Parathyroid adenoma (tissue), 2 donors: Measurements from ENCODE around the gene AATK.

Experiments used
- H2AFZ ChIP-seq: fragments of 300-600 bp; sonication (generic); one replicate; pipeline ENCODE4 v1.7.0; 2017; ENCODE audit warnings: antibody characterized with exemption, mild to moderate bottlenecking
- H3K27ac ChIP-seq: fragments of 300-600 bp; sonication (generic); one replicate; pipeline ENCODE4 v1.7.0; 2017
- H3K27me3 ChIP-seq: fragments of 300-600 bp; sonication (generic); one replicate; pipeline ENCODE4 v1.7.0; 2017; ENCODE audit warnings: low read length; ENCODE audit not compliant: control insufficient read depth, insufficient read depth
- H3K36me3 ChIP-seq: fragments of 300-600 bp; sonication (generic); one replicate; pipeline ENCODE4 v1.7.0; 2017; ENCODE audit warnings: low read length; ENCODE audit not compliant: control insufficient read depth, insufficient read depth
- H3K4me1 ChIP-seq: fragments of 300-600 bp; sonication (generic); one replicate; pipeline ENCODE4 v1.7.0; 2017; ENCODE audit warnings: control low read depth
- H3K4me2 ChIP-seq: fragments of 300-600 bp; sonication (generic); one replicate; pipeline ENCODE4 v1.7.0; 2017; ENCODE audit warnings: low read length
- H3K4me3 ChIP-seq: fragments of 300-600 bp; sonication (generic); one replicate; pipeline ENCODE4 v1.7.0; 2017; ENCODE audit warnings: low read depth, low read length
- H3K79me2 ChIP-seq: fragments of 300-600 bp; sonication (generic); one replicate; pipeline ENCODE4 v1.7.0; 2017; ENCODE audit warnings: control low read depth
- H3K9ac ChIP-seq: fragments of 300-600 bp; sonication (generic); one replicate; pipeline ENCODE4 v1.7.0; 2017; ENCODE audit warnings: mild to moderate bottlenecking
- H3K9me3 ChIP-seq: fragments of 300-600 bp; sonication (generic); one replicate; pipeline ENCODE4 v1.7.0; 2017; ENCODE audit warnings: low read length; ENCODE audit not compliant: control insufficient read depth
- CTCF ChIP-seq: fragments of 300-600 bp; sonication (generic); IDR thresholded peaks from one replicate; pipeline ENCODE4 v1.7.0; 2017; ENCODE audit warnings: antibody characterized with exemption, mild to moderate bottlenecking
- donor health status: primary hyperparathyroidism.

Gene AATK

GRCh38 chr17:81094509-81095382 is 71.3 kb downstream of the AATK start:
- H3K4me1 ChIP-seq = peaks cover 5% of the 10 kb centered on the region

GRCh38 chr17:81093619-81094508 is 72.2 kb downstream of the AATK start:
- Histone ChIP-seq H3K9ac (no peak overlapping the region), H3K27ac (no peak overlapping the region), H3K79me2 (no peaks in the 10 kb centered on the region), H3K36me3 (no peaks in the 10 kb centered on the region), H3K4me1 (peaks cover 5% of the 10 kb centered on the region), H3K9me3 (no peaks in the 10 kb centered on the region), H3K4me2 (no peak overlapping the region), H3K4me3 (no peak overlapping the region), H3K27me3 (no peaks in the 10 kb centered on the region), H2AFZ (no peak overlapping the region)
- TF ChIP-seq CTCF = no peak

More at GRCh38 chr17:81094509-81095382, 71.3 kb downstream of the AATK start:
- Histone ChIP-seq H3K9me3 (no peaks in the 10 kb centered on the region), H3K9ac (no peak overlapping the region), H3K4me3 (no peak overlapping the region), H2AFZ (no peak overlapping the region), H3K27ac (no peak overlapping the region), H3K36me3 (no peaks in the 10 kb centered on the region), H3K79me2 (no peaks in the 10 kb centered on the region), H3K4me2 (no peak overlapping the region), H3K27me3 (no peaks in the 10 kb centered on the region)
- TF ChIP-seq CTCF = no peak

GRCh38 chr17:81092518-81093095 is 73.4 kb downstream of the AATK start:
- Histone ChIP-seq H3K27me3 (no peaks in the 10 kb centered on the region), H3K36me3 (no peaks in the 10 kb centered on the region), H3K79me2 (no peaks in the 10 kb centered on the region), H2AFZ (no peak overlapping the region), H3K9ac (no peak overlapping the region), H3K4me1 (peaks cover 5% of the 10 kb centered on the region), H3K4me2 (no peak overlapping the region), H3K27ac (no peak overlapping the region), H3K4me3 (no peak overlapping the region), H3K9me3 (no peaks in the 10 kb centered on the region)
- TF ChIP-seq CTCF = no peak

GRCh38 chr17:81091774-81092517 is 74.1 kb downstream of the AATK start:
- Histone ChIP-seq H3K27ac (no peak overlapping the region), H3K4me3 (no peak overlapping the region), H3K79me2 (no peaks in the 10 kb centered on the region), H3K36me3 (no peaks in the 10 kb centered on the region), H3K4me2 (no peak overlapping the region), H3K9me3 (no peaks in the 10 kb centered on the region), H2AFZ (no peak overlapping the region), H3K4me1 (peaks cover 2% of the 10 kb centered on the region), H3K27me3 (no peaks in the 10 kb centered on the region), H3K9ac (no peak overlapping the region)
- no peak for TF ChIP-seq CTCF
